NCI-H2171 treated with DMSO at 0.1 percent for 48 hours (cell line): ENCODE data around the gene EIF4ENIF1.
"Not testable (repeated sequence)": the region's sequence is repeated elsewhere in the genome, so short reads cannot be mapped to it uniquely, and the experiment has no call there.

Experiments used
- DNase-seq: peaks from one replicate; lab custom pipeline; 2025; lab: John Stamatoyannopoulos, UW

EIF4ENIF1 gene

GRCh38 chr22:31443516-31443915, 46.1 kb downstream of the EIF4ENIF1 start:
- no peak for DNase-seq

- DNase-seq, result no peak
These were observed 46.7 kb downstream of the EIF4ENIF1 start for GRCh38 chr22:31442768-31443489.

GRCh38 chr22:31441652-31442051, 48.0 kb downstream of the EIF4ENIF1 start:
- DNase-seq, result no peak

DNA sequence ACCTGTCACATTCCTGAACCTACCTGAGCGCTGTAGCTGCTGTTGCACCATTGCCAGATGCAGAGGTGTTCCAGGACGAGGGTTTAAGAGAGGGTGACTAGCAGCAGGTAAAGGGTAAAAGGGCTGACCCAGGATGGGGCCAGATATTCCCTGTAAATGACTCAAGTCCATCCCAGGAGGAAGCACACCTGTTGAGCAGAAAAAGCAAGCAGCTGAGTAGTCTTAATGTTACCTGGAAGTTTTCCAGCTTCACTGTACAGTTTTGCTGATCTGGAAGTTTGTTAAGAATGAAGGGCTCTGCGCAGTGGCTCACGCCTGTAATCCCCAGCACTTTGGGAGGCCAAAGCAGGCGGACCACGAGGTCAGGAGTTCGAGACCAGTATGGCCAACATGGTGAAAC, 49.0 kb downstream of the EIF4ENIF1 start:
- DNase-seq, result no peak

GRCh38 chr22:31439808-31440207, 49.8 kb downstream of the EIF4ENIF1 start:
- DNase-seq, result no peak

GRCh38 chr22:31436132-31436531, 53.5 kb downstream of the EIF4ENIF1 start:
- no peak for DNase-seq

- DNase-seq, result no peak
These were observed 57.7 kb downstream of the EIF4ENIF1 start for GRCh38 chr22:31431950-31432349.

GRCh38 chr22:31425331-31426050, 64.2 kb downstream of the EIF4ENIF1 start:
- no peak for DNase-seq

GRCh38 chr22:31402350-31402749, 87.3 kb downstream of the EIF4ENIF1 start:
- not testable (repeated sequence) for DNase-seq

- DNase-seq, result peak; percentile 19
These were observed 89.6 kb downstream of the EIF4ENIF1 start for GRCh38 chr22:31400023-31400397.

GRCh38 chr22:31399211-31400022, 90.2 kb downstream of the EIF4ENIF1 start, which contains the start of gene DRG1:
DRG1 (plus strand) TSS chr22:31399604; CDS start chr22:31399684, 80 bp downstream.
- DNase-seq, result peak; percentile 95

GRCh38 chr22:31398231-31398630, 91.4 kb downstream of the EIF4ENIF1 start:
- no peak for DNase-seq

DNA sequence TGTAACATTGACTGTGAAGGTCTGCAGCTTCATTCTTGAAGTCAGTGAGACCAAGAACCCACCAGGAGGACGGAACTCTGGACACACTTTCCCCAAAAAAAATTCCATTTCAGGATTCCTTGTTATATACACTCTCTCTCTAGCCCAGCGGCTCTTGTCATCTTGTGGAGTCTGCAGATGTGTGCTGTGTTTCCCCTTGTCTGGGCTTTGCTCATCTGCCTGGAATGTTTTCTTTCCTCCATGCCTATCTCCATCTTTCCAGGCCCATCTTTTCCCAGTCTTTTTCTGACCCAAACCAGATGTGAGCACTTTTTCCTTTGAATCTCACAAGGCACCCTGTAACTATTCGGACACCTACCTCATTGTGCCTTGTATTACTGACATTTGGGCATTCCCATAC, 95.3 kb downstream of the EIF4ENIF1 start:
- no peak for DNase-seq

- DNase-seq, result no peak
These were observed 95.7 kb downstream of the EIF4ENIF1 start for GRCh38 chr22:31393893-31394292.
